Left kidney (tissue), 2 donors: ENCODE measurements around the gene DUSP7. TPM values are rescaled to one million over a fixed set of nuclear protein-coding genes. Genes with fewer than 3 reads are reported as not detected.

Experiments
- DNase-seq: peaks from one replicate; pipeline ENCODE4 v3.0.0-alpha.2; 2013
- polyA plus RNA-seq: library from polyadenylated mRNA; unstranded; fragments of 120-200 nt; gene quantifications from one replicate; pipeline ENCODE4 v1.2.1, GENCODE V29; 2013; ENCODE audit not compliant: insufficient read length

Gene DUSP7
- polyA plus RNA-seq, 1 donor: 13.9 TPM

GRCh38 chr3:52068730-52069129 is 12.4 kb upstream of the DUSP7 start:
- no peak for DNase-seq

- peak; percentile 82 for DNase-seq
Measured at GRCh38 chr3:52068055-52068571, 11.7 kb upstream of the DUSP7 start.

- DNase-seq: no peak
Measured at GRCh38 chr3:52067526-52067925, 11.2 kb upstream of the DUSP7 start.

- no peak for DNase-seq
Measured at GRCh38 chr3:52067046-52067445, 10.7 kb upstream of the DUSP7 start.

GRCh38 chr3:52065264-52065756 is 8.9 kb upstream of the DUSP7 start:
- DNase-seq: no peak

GRCh38 chr3:52064561-52064960 is 8.2 kb upstream of the DUSP7 start:
- DNase-seq: no peak

- DNase-seq: no peak
Measured at GRCh38 chr3:52063026-52063723, 6.8 kb upstream of the DUSP7 start.

GRCh38 chr3:52062505-52062904 is 6.1 kb upstream of the DUSP7 start:
- DNase-seq: no peak

GRCh38 chr3:52061121-52061910 is 4.9 kb upstream of the DUSP7 start:
- DNase-seq: no peak

GRCh38 chr3:52059781-52060180 is 3.4 kb upstream of the DUSP7 start:
- no peak for DNase-seq

- DNase-seq: no peak
Measured at GRCh38 chr3:52057812-52058495, 1.6 kb upstream of the DUSP7 start.

- peak; percentile 99 for DNase-seq
Measured at GRCh38 chr3:52056968-52057811, 819 bp upstream of the DUSP7 start.

- no peak for DNase-seq
Measured at GRCh38 chr3:52055537-52056351, 627 bp downstream of the DUSP7 start.

GRCh38 chr3:52054661-52055511 is 1.5 kb downstream of the DUSP7 start:
- DNase-seq: no peak

- no peak for DNase-seq
Measured at GRCh38 chr3:52053307-52054304, 2.8 kb downstream of the DUSP7 start.

- peak; percentile 50 for DNase-seq
Measured at GRCh38 chr3:52052831-52053306, 3.5 kb downstream of the DUSP7 start.

GRCh38 chr3:52051444-52051843 is 4.9 kb downstream of the DUSP7 start:
- no peak for DNase-seq

GRCh38 chr3:52050571-52050970 is 5.8 kb downstream of the DUSP7 start:
- no peak for DNase-seq
